ENCODE measurements around the gene UROC1. TPM values are rescaled to one million over a fixed set of nuclear protein-coding genes. Genes with fewer than 3 reads are reported as not detected.

UROC1 gene
- total and polyA plus RNA-seq, 2 of the 4 experiments (the other 2 are of a cell fraction), result not detected

GRCh38 chr3:126498461-126498860, 19.1 kb downstream of the UROC1 start:
- Histone ChIP-seq H4K5ac (ENCODE audit: low read depth, low read length) (no peak overlapping the region), H3K79me1 (ENCODE audit: low read depth in 1 of 2, low read length in 2 of 2) (no peaks in the 10 kb centered on the region), H2BK15ac (ENCODE audit: low read depth, low read length) (no peak overlapping the region), H3K9me3 (ENCODE audit: control insufficient read depth, insufficient read depth, low read length) (no peaks in the 10 kb centered on the region), H3K14ac (replicated peaks; ENCODE audit: low read depth, low read length) (no peak overlapping the region), H2BK5ac (ENCODE audit: low read depth, low read length, poor library complexity, severe bottlenecking) (no peak overlapping the region), H3K23ac (ENCODE audit: low read depth, low read length) (no peak overlapping the region), H3K27ac (ENCODE audit: insufficient read depth, low read length) (no peak overlapping the region), H3K4me1 (ENCODE audit: control insufficient read depth, insufficient read depth, low read length) (no peaks in the 10 kb centered on the region), H3K4me2 (ENCODE audit: low read depth, low read length) (no peak overlapping the region), H3K56ac (ENCODE audit: extremely low read depth, insufficient read depth, low read length) (no peak overlapping the region), H4K91ac (ENCODE audit: insufficient read depth, low read depth, low read length) (no peak overlapping the region), H2AK5ac (ENCODE audit: low read depth, low read length) (no peak overlapping the region), H3K4ac (ENCODE audit: low read depth, low read length) (no peak overlapping the region), H2BK120ac (ENCODE audit: low read depth, low read length) (no peak overlapping the region), H3K9me1 (ENCODE audit: insufficient read depth, low read length) (no peaks in the 10 kb centered on the region), H3K36me3 (ENCODE audit: control insufficient read depth, insufficient read depth, low read length) (no peaks in the 10 kb centered on the region), H3K27me3 (ENCODE audit: control insufficient read depth, insufficient read depth, low read length) (peaks cover 17% of the 10 kb centered on the region; the same call in 1 of the 2 replicates), H4K8ac (ENCODE audit: low read depth in 2 of 2, low read length in 2 of 2) (no peak overlapping the region), H3K9ac (ENCODE audit: low read depth, low read length) (no peak overlapping the region), H4K20me1 (ENCODE audit: insufficient read depth, low read length) (no peaks in the 10 kb centered on the region), H3K18ac (ENCODE audit: low read depth, low read length) (no peak overlapping the region), H2AK9ac (replicated peaks; ENCODE audit: low read depth, low read length, poor library complexity) (no peak overlapping the region), H2BK20ac (ENCODE audit: low read depth, low read length) (no peak overlapping the region), H2AFZ (replicated peaks; ENCODE audit: low read length, poor library complexity) (no peak overlapping the region), H3K4me3 (ENCODE audit: insufficient read depth, low read depth, low read length) (no peak overlapping the region)
- 40% methylated on average over 1 of the region's 4 CpGs; no CpG with 5 or more reads in 1 of the 2 experiments for WGBS, 2 experiments (ENCODE audit: extremely low coverage in 2 of 2, insufficient read length in 1 of 2)
- BruUV-seq (replicated peaks), result no TSS peak
- CTCF ChIA-PET, result no interaction called here
- in situ Hi-C loops (cut with MboI; ENCODE audit: low sequenced_read_pairs) (no loop called here), dilution Hi-C loops (cut with HindIII; ENCODE audit: low sequenced_read_pairs, unreplicated experiment) (no loop called here), intact Hi-C loops (cut with micrococcal nuclease) (no loop called here)
- ATAC-seq (ENCODE audit: low read depth) (no peak), DNase-seq (no peak)
- POLR2A ChIA-PET (ENCODE audit: unreplicated experiment), result no interaction called here
- no peak for TF ChIP-seq RCOR1 (IDR thresholded peaks at IDR 0.05; ENCODE audit: insufficient replicate concordance, low read length)
- TF ChIP-seq FOS (IDR thresholded peaks at IDR 0.05; ENCODE audit: low read depth, low read length), result no peak
- TF ChIP-seq ELK1 (IDR thresholded peaks at IDR 0.05; ENCODE audit: borderline replicate concordance, low read depth, low read length), result no peak
- no peak for TF ChIP-seq NFE2L2 (IDR thresholded peaks at IDR 0.05; ENCODE audit: low read depth, low read length)
- no peak for TF ChIP-seq MAZ (IDR thresholded peaks at IDR 0.05; ENCODE audit: borderline replicate concordance, low read depth, low read length)
- TF ChIP-seq, protein P1, sequence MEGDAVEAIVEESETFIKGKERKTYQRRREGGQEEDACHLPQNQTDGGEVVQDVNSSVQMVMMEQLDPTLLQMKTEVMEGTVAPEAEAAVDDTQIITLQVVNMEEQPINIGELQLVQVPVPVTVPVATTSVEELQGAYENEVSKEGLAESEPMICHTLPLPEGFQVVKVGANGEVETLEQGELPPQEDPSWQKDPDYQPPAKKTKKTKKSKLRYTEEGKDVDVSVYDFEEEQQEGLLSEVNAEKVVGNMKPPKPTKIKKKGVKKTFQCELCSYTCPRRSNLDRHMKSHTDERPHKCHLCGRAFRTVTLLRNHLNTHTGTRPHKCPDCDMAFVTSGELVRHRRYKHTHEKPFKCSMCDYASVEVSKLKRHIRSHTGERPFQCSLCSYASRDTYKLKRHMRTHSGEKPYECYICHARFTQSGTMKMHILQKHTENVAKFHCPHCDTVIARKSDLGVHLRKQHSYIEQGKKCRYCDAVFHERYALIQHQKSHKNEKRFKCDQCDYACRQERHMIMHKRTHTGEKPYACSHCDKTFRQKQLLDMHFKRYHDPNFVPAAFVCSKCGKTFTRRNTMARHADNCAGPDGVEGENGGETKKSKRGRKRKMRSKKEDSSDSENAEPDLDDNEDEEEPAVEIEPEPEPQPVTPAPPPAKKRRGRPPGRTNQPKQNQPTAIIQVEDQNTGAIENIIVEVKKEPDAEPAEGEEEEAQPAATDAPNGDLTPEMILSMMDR (conservative IDR thresholded peaks at IDR 0.05; ENCODE audit: low read depth, low read length), result no peak
- TF ChIP-seq RAD21 (IDR thresholded peaks at IDR 0.05; ENCODE audit: low read length), result no peak
- TF ChIP-seq MAFK (IDR thresholded peaks at IDR 0.05; ENCODE audit: low read depth, low read length), result no peak
- TF ChIP-seq SMC3 (IDR thresholded peaks at IDR 0.05; ENCODE audit: low read depth, low read length), result no peak
